Liver (tissue), 9 donors: ENCODE data around the gene SCNN1A. TPM values are rescaled to one million over a fixed set of nuclear protein-coding genes. Genes with fewer than 3 reads are reported as not detected.
A peak's percentile ranks its signal among the peaks of the same experiment; 100 is the strongest.

Source experiments
- DNase-seq: peaks from one replicate; pipeline ENCODE4 v3.0.0-alpha.2; 2017; ENCODE audit warnings: low spot score
- H3K27ac ChIP-seq, 2 donors: one replicate each; pipeline ENCODE4 v1.7.0; 2013; ENCODE audit warnings: inconsistent platforms in 2 of 2, low read length in 2 of 2, control low read depth in 1 of 2, low read depth in 1 of 2, mild to moderate bottlenecking in 1 of 2
- H3K27me3 ChIP-seq, 4 donors: one replicate each; pipeline versions ENCODE4 v1.6.1 to v1.7.0; 2013; ENCODE audit warnings: low read length in 3 of 4, inconsistent platforms in 1 of 4, mild to moderate bottlenecking in 1 of 4, moderate library complexity in 1 of 4; ENCODE audit not compliant: control insufficient read depth in 4 of 4, insufficient read depth in 4 of 4
- H3K36me3 ChIP-seq, 4 donors: one replicate each; pipeline versions ENCODE4 v1.6.1 to v1.7.0; 2013; ENCODE audit warnings: low read length in 3 of 4, mild to moderate bottlenecking in 3 of 4, low read depth in 1 of 4, moderate library complexity in 1 of 4; ENCODE audit not compliant: control insufficient read depth in 4 of 4, insufficient read depth in 3 of 4
- H3K4me1 ChIP-seq, 4 donors: one replicate each; pipeline versions ENCODE4 v1.6.1 to v1.7.0; 2013; ENCODE audit warnings: low read length in 3 of 4, mild to moderate bottlenecking in 3 of 4, moderate library complexity in 1 of 4; ENCODE audit not compliant: control insufficient read depth in 4 of 4, insufficient read depth in 4 of 4
- H3K4me3 ChIP-seq, 3 donors: one replicate each; pipeline versions ENCODE4 v1.6.1 to v1.7.0; 2013; ENCODE audit warnings: low read length in 3 of 3, control low read depth in 1 of 3, low read depth in 1 of 3, mild to moderate bottlenecking in 1 of 3
- H3K9ac ChIP-seq, 2 donors: one replicate each; pipeline ENCODE4 v1.7.0; 2013; ENCODE audit warnings: low read length in 2 of 2, mild to moderate bottlenecking in 2 of 2, moderate library complexity in 2 of 2, control low read depth in 1 of 2, low read depth in 1 of 2
- H3K9me3 ChIP-seq, 4 donors: one replicate each; pipeline versions ENCODE4 v1.6.1 to v1.7.0; 2013; ENCODE audit warnings: low read length in 3 of 4; ENCODE audit not compliant: control insufficient read depth in 4 of 4
- ATF3 ChIP-seq: IDR thresholded peaks from 2 replicates; pipeline ENCODE4 v1.6.1; 2016; ENCODE audit warnings: antibody characterized with exemption
- CTCF ChIP-seq: fragments of 150-350 bp; IDR thresholded peaks from 2 replicates; pipeline ENCODE4 v1.5.1; 2017; ENCODE audit warnings: improper control_type of control experiment, low read depth, low read length; ENCODE audit not compliant: missing input control
- EGR1 ChIP-seq, 2 donors: IDR thresholded peaks; 2 replicates each; pipeline ENCODE4 v1.6.1; 2016 to 2018; ENCODE audit warnings: antibody characterized with exemption in 2 of 2, low read depth in 2 of 2
- FOXA1 ChIP-seq: IDR thresholded peaks from 2 replicates; pipeline ENCODE4 v1.6.1; 2016; ENCODE audit warnings: antibody characterized with exemption
- FOXA2 ChIP-seq: IDR thresholded peaks from 2 replicates; pipeline ENCODE4 v1.6.1; 2016; ENCODE audit warnings: antibody characterized with exemption
- GABPA ChIP-seq, 2 donors: IDR thresholded peaks in 1 of 2; conservative IDR thresholded peaks in 1 of 2; 2 replicates each; pipeline ENCODE4 v1.6.1; 2016; ENCODE audit warnings: antibody characterized with exemption in 2 of 2, mild to moderate bottlenecking in 1 of 2, moderate library complexity in 1 of 2
- HNF4A ChIP-seq, 2 donors: conservative IDR thresholded peaks; 2 replicates each; pipeline ENCODE4 v1.6.1; 2016; ENCODE audit warnings: antibody characterized with exemption in 2 of 2, mild to moderate bottlenecking in 2 of 2
- HNF4G ChIP-seq: IDR thresholded peaks from 2 replicates; pipeline ENCODE4 v1.6.1; 2016; ENCODE audit warnings: antibody characterized with exemption
- JUND ChIP-seq, 2 donors: IDR thresholded peaks; 2 replicates each; pipeline ENCODE4 v1.6.1; 2016; ENCODE audit warnings: antibody characterized with exemption in 2 of 2
- MAX ChIP-seq: IDR thresholded peaks from 2 replicates; pipeline ENCODE4 v1.6.1; 2016; ENCODE audit warnings: antibody characterized with exemption
- NR2F2 ChIP-seq: IDR thresholded peaks from 2 replicates; pipeline ENCODE4 v1.6.1; 2016; ENCODE audit warnings: antibody characterized with exemption
- RAD21 ChIP-seq, 2 donors: IDR thresholded peaks; 2 replicates each; pipeline ENCODE4 v1.6.1; 2016; ENCODE audit warnings: antibody characterized with exemption in 2 of 2, mild to moderate bottlenecking in 2 of 2
- RXRA ChIP-seq, 2 donors: IDR thresholded peaks; 2 replicates each; pipeline ENCODE4 v1.6.1; 2017 to 2018; ENCODE audit warnings: antibody characterized with exemption in 2 of 2, mild to moderate bottlenecking in 1 of 2
- SP1 ChIP-seq: IDR thresholded peaks from 2 replicates; pipeline ENCODE4 v1.6.1; 2018; ENCODE audit warnings: antibody characterized with exemption, mild to moderate bottlenecking
- TAF1 ChIP-seq: conservative IDR thresholded peaks from 2 replicates; pipeline ENCODE4 v1.6.1; 2016; ENCODE audit warnings: antibody characterized with exemption, mild to moderate bottlenecking
- YY1 ChIP-seq: IDR thresholded peaks from 2 replicates; pipeline ENCODE4 v1.6.1; 2016; ENCODE audit warnings: antibody characterized with exemption, mild to moderate bottlenecking
- ZBTB33 ChIP-seq: IDR thresholded peaks from 2 replicates; pipeline ENCODE4 v1.6.1; 2016; ENCODE audit warnings: antibody characterized with exemption
- WGBS: extraction: QIAGEN DNeasy Blood & Tissue Kit; methylation state at CpG from one replicate; pipeline ENCODE4 v1.1.7; 2013; 5-methylcytosine and 5-hydroxymethylcytosine counted together
- polyA plus RNA-seq, 2 donors: library from polyadenylated mRNA; stranded (reverse) in 1 of 2; unstranded in 1 of 2; fragments of 200-250 nt in 1 of 2; fragments of >200 nt in 1 of 2; fragmentation: Nextera tagmentation in 1 of 2; extraction: Ambion mirVana in 1 of 2; gene quantifications; one replicate each; pipeline versions ENCODE4 v1.2.1 to v1.2.3, GENCODE V29; 2013 to 2015
- total RNA-seq, 2 donors: library from RNA; depleted of rRNA; stranded (reverse); fragments of >200 nt; gene quantifications; one replicate each; pipeline ENCODE4 v1.2.3, GENCODE V29; 2014
- donor health status: healthy.
- donor health status: healthy.
- donor health status: healthy.
- donor health status: healthy.
- donor health status: healthy.

Gene SCNN1A
- total and polyA plus RNA-seq, 4 donors: 0.47 to 7.7 (median 2.9) TPM

GRCh38 chr12:6360080-6360571 lies 15.2 kb downstream of the SCNN1A start (continued):
- TF ChIP-seq GABPA (IDR thresholded peaks at IDR 0.05 in 1 of 2, conservative IDR thresholded peaks at IDR 0.05 in 1 of 2) (peak in 1 of 2 donors; percentile 75), RXRA (IDR thresholded peaks at IDR 0.05) (peak; percentile 98), EGR1 (IDR thresholded peaks at IDR 0.05; ENCODE audit: low read depth in 2 of 2) (peak; percentile 82 to 94), TAF1 (peak; percentile 83), YY1 (peak; percentile 94)

GRCh38 chr12:6358881-6359280 lies 16.5 kb downstream of the SCNN1A start:
- Histone ChIP-seq H3K36me3 (no peaks in the 10 kb centered on the region), H3K4me1 (peaks cover 12 to 38% (median 27%) of the 10 kb centered on the region in 4 donors), H3K27ac (peak overlapping the region in 1 of 2 donors; percentile 94), H3K9me3 (no peaks in the 10 kb centered on the region), H3K9ac (no peak overlapping the region), H3K4me3 (no peak overlapping the region), H3K27me3 (no peaks in the 10 kb centered on the region)
- DNase-seq: no peak
- TF ChIP-seq ATF3 (no peak), TAF1 (no peak), RXRA (IDR thresholded peaks at IDR 0.05) (no peak), HNF4G (no peak), FOXA2 (no peak), YY1 (no peak), JUND (IDR thresholded peaks at IDR 0.05) (no peak), HNF4A (conservative IDR thresholded peaks at IDR 0.05) (no peak), RAD21 (IDR thresholded peaks at IDR 0.05) (no peak), ZBTB33 (no peak), SP1 (no peak)
- WGBS: 72% methylated on average over 1 of the region's 1 CpG

- H3K4me1 ChIP-seq: peaks cover 8 to 20% (median 16%) of the 10 kb centered on the region in 4 donors
- no peak overlapping the region for H3K9ac ChIP-seq
- no peak overlapping the region for H3K27ac ChIP-seq
- no peaks in the 10 kb centered on the region for H3K9me3 ChIP-seq
- H3K27me3 ChIP-seq: no peaks in the 10 kb centered on the region
- no peaks in the 10 kb centered on the region for H3K36me3 ChIP-seq
- DNase-seq: no peak
- no peak for TF ChIP-seq EGR1 (IDR thresholded peaks at IDR 0.05; ENCODE audit: low read depth in 2 of 2)
- TF ChIP-seq MAX: no peak
- no peak for TF ChIP-seq NR2F2
- no peak for TF ChIP-seq ATF3
- no peak for TF ChIP-seq CTCF
- TF ChIP-seq FOXA2: no peak
- TF ChIP-seq ZBTB33: no peak
- no peak for TF ChIP-seq HNF4A (conservative IDR thresholded peaks at IDR 0.05)
- no peak for TF ChIP-seq TAF1
- no peak for TF ChIP-seq RXRA (IDR thresholded peaks at IDR 0.05)
- no peak for TF ChIP-seq FOXA1
- TF ChIP-seq GABPA (IDR thresholded peaks at IDR 0.05 in 1 of 2, conservative IDR thresholded peaks at IDR 0.05 in 1 of 2): no peak
- 96% methylated on average over 5 of the region's 5 CpGs for WGBS
- H3K4me3 ChIP-seq: no peak overlapping the region
Observed at GRCh38 chr12:6356374-6356820, 19.0 kb downstream of the SCNN1A start.
